Astrocyte (in vitro differentiated cells and primary cell): ENCODE results near the gene TOR1B. TPM values are rescaled to one million over a fixed set of nuclear protein-coding genes. Genes with fewer than 3 reads are reported as not detected.

Experiments used
- DNase-seq: peaks from one replicate; pipeline ENCODE4 v3.0.0-alpha.2; 2010; ENCODE audit warnings: low read depth
- FAIRE-seq: peaks from 2 replicates; lab custom pipeline; 2011; peaks lifted over from hg19 to GRCh38; lab: Jason Lieb, UNC
- H2AFZ ChIP-seq: 2 replicates; pipeline ENCODE4 v1.6.0; 2012; ENCODE audit warnings: low read depth, low read length, inconsistent platforms
- H3K27ac ChIP-seq: 2 replicates; pipeline ENCODE4 v1.5.1; 2011; ENCODE audit warnings: low read depth, low read length, inconsistent platforms
- H3K27me3 ChIP-seq: 2 replicates; pipeline ENCODE4 v1.6.0; 2011; ENCODE audit warnings: low read length, inconsistent platforms; ENCODE audit not compliant: insufficient read depth
- H3K36me3 ChIP-seq: 2 replicates; pipeline ENCODE4 v1.5.1; 2011; ENCODE audit warnings: low read length, inconsistent platforms; ENCODE audit not compliant: insufficient read depth
- H3K4me1 ChIP-seq: 2 replicates; pipeline ENCODE4 v1.5.1; 2011; ENCODE audit warnings: low read length, inconsistent platforms; ENCODE audit not compliant: insufficient read depth
- H3K4me2 ChIP-seq: 2 replicates; pipeline ENCODE4 v1.6.0; 2012; ENCODE audit warnings: low read length, inconsistent platforms
- H3K4me3 ChIP-seq: 2 replicates; pipeline ENCODE4 v1.5.1; 2011; ENCODE audit warnings: low read depth, mild to moderate bottlenecking, low read length, inconsistent platforms; ENCODE audit not compliant: insufficient read depth
- H3K79me2 ChIP-seq: 2 replicates; pipeline ENCODE4 v1.6.0; 2012; ENCODE audit warnings: mild to moderate bottlenecking, low read length, inconsistent platforms; ENCODE audit not compliant: insufficient read depth
- H3K9ac ChIP-seq: 2 replicates; pipeline ENCODE4 v1.6.0; 2012; ENCODE audit warnings: mild to moderate bottlenecking, low read length, inconsistent platforms
- H3K9me3 ChIP-seq: 2 replicates; pipeline ENCODE4 v1.5.1; 2012; ENCODE audit warnings: low read depth, mild to moderate bottlenecking, low read length, inconsistent platforms; ENCODE audit not compliant: insufficient read depth
- H4K20me1 ChIP-seq: 2 replicates; pipeline ENCODE4 v1.6.0; 2012; ENCODE audit warnings: low read length, inconsistent platforms; ENCODE audit not compliant: insufficient read depth
- H3K27ac Mint-ChIP-seq: one replicate; pipeline ENCODE4 v1.8.0; 2021; ENCODE audit warnings: mild to moderate bottlenecking, mixed read lengths; ENCODE audit not compliant: unreplicated experiment
- H3K27me3 Mint-ChIP-seq: one replicate; pipeline ENCODE4 v1.8.0; 2021; ENCODE audit warnings: low read depth, mixed read lengths; ENCODE audit not compliant: unreplicated experiment
- H3K36me3 Mint-ChIP-seq: one replicate; pipeline ENCODE4 v1.8.0; 2021; ENCODE audit warnings: low read depth, mixed read lengths; ENCODE audit not compliant: unreplicated experiment
- H3K4me1 Mint-ChIP-seq: one replicate; pipeline ENCODE4 v1.8.0; 2021; ENCODE audit warnings: low read depth, mixed read lengths; ENCODE audit not compliant: unreplicated experiment
- H3K4me3 Mint-ChIP-seq: one replicate; pipeline ENCODE4 v1.8.0; 2021; ENCODE audit warnings: mild to moderate bottlenecking, moderate library complexity, mixed read lengths; ENCODE audit not compliant: unreplicated experiment
- H3K9me3 Mint-ChIP-seq: one replicate; pipeline ENCODE4 v1.8.0; 2021; ENCODE audit warnings: mild to moderate bottlenecking, mixed read lengths; ENCODE audit not compliant: unreplicated experiment
- EZH2 ChIP-seq: IDR thresholded peaks from 2 replicates; pipeline ENCODE4 v1.6.1; 2012; ENCODE audit warnings: mild to moderate bottlenecking, low read length, inconsistent platforms; ENCODE audit not compliant: insufficient read depth
- total RNA-seq: library from RNA; stranded (reverse); gene quantifications from 2 replicates; pipeline ENCODE4 v1.2.1, GENCODE V29; 2021
- TF ChIP-seq, protein P1 (sequence below): IDR thresholded peaks from 2 replicates; pipeline ENCODE4 v1.5.1; 2011; ENCODE audit warnings: low read depth, mild to moderate bottlenecking, inconsistent platforms, low read length, moderate library complexity; ENCODE audit not compliant: insufficient read depth

TOR1B gene
- total RNA-seq, 1 donor from 2014 or later = 31.6 TPM

DNA sequence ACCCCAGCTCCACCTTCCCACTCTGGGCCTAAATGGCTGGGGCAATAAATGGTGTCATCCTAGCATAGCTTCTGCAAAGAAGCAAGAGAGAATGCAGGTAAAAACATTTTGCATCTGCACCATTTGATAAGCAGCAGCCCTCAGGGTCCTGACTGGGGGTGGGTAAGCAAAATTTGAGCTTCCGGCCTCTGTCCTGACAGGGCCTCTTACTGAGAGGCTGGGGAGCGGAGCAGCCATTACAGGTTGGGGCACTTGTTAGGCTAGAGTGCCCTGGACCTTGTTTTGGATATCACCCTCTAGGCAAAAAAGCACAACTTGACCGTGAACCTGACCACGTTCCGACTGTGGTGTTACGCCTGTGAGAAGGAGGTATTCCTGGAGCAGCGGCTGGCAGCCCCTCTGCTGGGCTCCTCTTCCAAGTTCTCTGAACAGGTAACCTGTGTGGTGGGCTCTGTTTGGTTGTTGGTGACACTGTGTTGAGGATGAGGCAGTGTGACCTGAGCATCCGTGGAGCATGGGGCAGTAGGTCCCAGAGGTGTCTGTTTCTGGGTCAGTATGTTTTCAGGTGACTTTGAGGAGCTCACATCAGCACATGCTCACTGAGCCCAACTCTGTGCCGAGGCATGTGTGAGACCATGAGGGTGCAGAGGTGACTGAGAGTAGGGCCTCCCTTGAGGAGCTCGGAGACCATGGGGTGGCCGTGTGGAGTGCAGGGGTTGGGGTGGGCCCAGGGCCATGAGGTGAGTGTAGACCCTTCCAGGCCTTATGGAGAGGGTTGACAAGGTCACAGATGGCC, 55.4 kb downstream of the TOR1B start:
- peaks cover 5% of the 10 kb centered on the region for H4K20me1 ChIP-seq
- no peak overlapping the region for H3K4me2 ChIP-seq
- no peaks in the 10 kb centered on the region for H3K9me3 ChIP-seq
- H3K36me3 ChIP-seq = peaks cover 17% of the 10 kb centered on the region
- no peak for DNase-seq
- peaks cover 3% of the 10 kb centered on the region for H3K4me1 ChIP-seq
- Mint-ChIP-seq H3K27me3 (no peaks in the 10 kb centered on the region), H3K36me3 (peaks cover 29% of the 10 kb centered on the region), H3K4me1 (peaks cover 1% of the 10 kb centered on the region), H3K27ac (no peak overlapping the region), H3K4me3 (no peak overlapping the region), H3K9me3 (no peaks in the 10 kb centered on the region)
- TF ChIP-seq, protein P1, sequence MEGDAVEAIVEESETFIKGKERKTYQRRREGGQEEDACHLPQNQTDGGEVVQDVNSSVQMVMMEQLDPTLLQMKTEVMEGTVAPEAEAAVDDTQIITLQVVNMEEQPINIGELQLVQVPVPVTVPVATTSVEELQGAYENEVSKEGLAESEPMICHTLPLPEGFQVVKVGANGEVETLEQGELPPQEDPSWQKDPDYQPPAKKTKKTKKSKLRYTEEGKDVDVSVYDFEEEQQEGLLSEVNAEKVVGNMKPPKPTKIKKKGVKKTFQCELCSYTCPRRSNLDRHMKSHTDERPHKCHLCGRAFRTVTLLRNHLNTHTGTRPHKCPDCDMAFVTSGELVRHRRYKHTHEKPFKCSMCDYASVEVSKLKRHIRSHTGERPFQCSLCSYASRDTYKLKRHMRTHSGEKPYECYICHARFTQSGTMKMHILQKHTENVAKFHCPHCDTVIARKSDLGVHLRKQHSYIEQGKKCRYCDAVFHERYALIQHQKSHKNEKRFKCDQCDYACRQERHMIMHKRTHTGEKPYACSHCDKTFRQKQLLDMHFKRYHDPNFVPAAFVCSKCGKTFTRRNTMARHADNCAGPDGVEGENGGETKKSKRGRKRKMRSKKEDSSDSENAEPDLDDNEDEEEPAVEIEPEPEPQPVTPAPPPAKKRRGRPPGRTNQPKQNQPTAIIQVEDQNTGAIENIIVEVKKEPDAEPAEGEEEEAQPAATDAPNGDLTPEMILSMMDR = no peak
- no peak for TF ChIP-seq EZH2
- no peak overlapping the region for H2AFZ ChIP-seq
- H3K4me3 ChIP-seq = no peak overlapping the region
- FAIRE-seq = no peak
- no peaks in the 10 kb centered on the region for H3K27me3 ChIP-seq
- H3K9ac ChIP-seq = no peak overlapping the region
- H3K27ac ChIP-seq = no peak overlapping the region
- no peaks in the 10 kb centered on the region for H3K79me2 ChIP-seq

Other genes starting within 250 kb of the TOR1B start
- gene C9orf50, start 182.1 kb upstream of the TOR1B start, total RNA-seq = 0.41 TPM in 1 of 2 replicates, not detected in the other
- gene NTMT1, start 177.0 kb upstream of the TOR1B start, total RNA-seq = 54.0 and 55.1 TPM in 2 replicates
- 21.7 and 24.3 TPM in 2 replicates for gene ASB6, start 161.0 kb upstream of the TOR1B start, total RNA-seq
- not detected in 2 replicates for gene PRRX2, start 137.5 kb upstream of the TOR1B start, total RNA-seq
- 1.2 and 2.5 TPM in 2 replicates for gene PTGES, start 50.1 kb upstream of the TOR1B start, total RNA-seq
- 65.3 and 67.4 TPM in 2 replicates for gene TOR1A, start 21.0 kb downstream of the TOR1B start, total RNA-seq
- gene C9orf78, start 32.1 kb downstream of the TOR1B start, total RNA-seq = 37.8 and 38.0 TPM in 2 replicates
- gene USP20, start 32.3 kb downstream of the TOR1B start, total RNA-seq = 24.1 and 24.9 TPM in 2 replicates
- gene FNBP1, start 240.0 kb downstream of the TOR1B start, total RNA-seq = 60.9 and 63.5 TPM in 2 replicates